ENCODE measurements around the gene JARID2.

DNA sequence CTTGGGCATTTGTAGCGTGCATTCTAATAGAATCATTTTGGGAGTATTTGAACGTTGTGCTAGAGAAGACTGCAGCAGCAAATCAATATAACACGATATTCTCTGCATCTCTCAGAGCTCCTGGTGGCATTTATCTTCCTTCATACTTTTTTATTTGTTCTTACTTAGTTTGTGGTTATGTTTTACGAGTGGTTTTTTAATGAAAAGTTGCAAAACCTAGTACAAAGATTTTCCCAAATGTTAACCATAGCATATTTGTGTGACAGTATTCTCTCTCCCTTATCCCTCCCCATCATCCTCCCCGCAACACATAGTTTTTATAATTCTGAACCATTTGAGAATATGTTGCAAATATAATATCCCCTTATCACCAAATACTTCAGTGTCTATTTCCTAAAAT, 50.4 kb downstream of the JARID2 start:
- TF ChIP-seq SPI1 (IDR thresholded peaks at IDR 0.05; ENCODE audit: low read depth, low read length) (no peak), POLR2A (IDR thresholded peaks at IDR 0.05; ENCODE audit: low read depth, low read length) (no peak), TAF1 (IDR thresholded peaks at IDR 0.05; ENCODE audit: low read depth, low read length) (no peak), POLR2AphosphoS5 (IDR thresholded peaks at IDR 0.05; ENCODE audit: low read depth, low read length) (no peak), POU2F2 (IDR thresholded peaks at IDR 0.05; ENCODE audit: low read depth, low read length) (no peak), PAX5 (IDR thresholded peaks at IDR 0.05; ENCODE audit: insufficient read depth, low read length, severe bottlenecking) (no peak)
